CD14-positive monocyte (primary cell): ENCODE results near the gene RPL7L1. TPM values are rescaled to one million over a fixed set of nuclear protein-coding genes. Genes with fewer than 3 reads are reported as not detected.

Source experiments
- DNase-seq, 3 donors: peaks; one replicate each; pipeline ENCODE4 v3.0.0-alpha.2; 2011 to 2022
- H2AFZ ChIP-seq: 2 replicates; pipeline ENCODE4 v1.6.0; 2012; ENCODE audit warnings: mild to moderate bottlenecking, low read depth, low read length, inconsistent platforms; ENCODE audit not compliant: insufficient read depth, poor library complexity, severe bottlenecking
- H3K27ac ChIP-seq, 2 donors: 1 replicate in 1 of 2; 2 replicates in 1 of 2; pipeline ENCODE4 v1.5.1; 2012 to 2013; ENCODE audit warnings: low read length in 2 of 2, control low read depth in 1 of 2, inconsistent platforms in 1 of 2, low read depth in 1 of 2, mild to moderate bottlenecking in 1 of 2
- H3K27me3 ChIP-seq, 2 donors: one replicate each; pipeline versions ENCODE4 v1.6.0 to v1.6.1; 2011 to 2013; ENCODE audit warnings: low read length in 2 of 2; ENCODE audit not compliant: control insufficient read depth in 2 of 2, insufficient read depth in 2 of 2
- H3K36me3 ChIP-seq, 2 donors: replicated peaks in 1 of 2; 1 replicate in 1 of 2; 2 replicates in 1 of 2; pipeline versions ENCODE4 v1.5.1 to v1.6.1; 2012 to 2013; ENCODE audit warnings: low read length in 2 of 2, control low read depth in 1 of 2, inconsistent platforms in 1 of 2, mild to moderate bottlenecking in 1 of 2; ENCODE audit not compliant: insufficient read depth in 2 of 2, control insufficient read depth in 1 of 2
- H3K4me1 ChIP-seq, 2 donors: 1 replicate in 1 of 2; 2 replicates in 1 of 2; pipeline versions ENCODE4 v1.5.1 to v1.6.1; 2012 to 2013; ENCODE audit warnings: low read length in 2 of 2, control low read depth in 1 of 2, inconsistent platforms in 1 of 2, mild to moderate bottlenecking in 1 of 2, moderate library complexity in 1 of 2; ENCODE audit not compliant: insufficient read depth in 2 of 2, control insufficient read depth in 1 of 2
- H3K4me2 ChIP-seq: replicated peaks from 2 replicates; pipeline ENCODE3; 2012; ENCODE audit warnings: low read length, moderate library complexity, mild to moderate bottlenecking; ENCODE audit not compliant: poor library complexity, severe bottlenecking; ENCODE audit errors: extremely low read depth
- H3K4me3 ChIP-seq, 3 experiments: fragments of 200-600 bp in 1 of 3; sonication (generic) in 1 of 3; replicated peaks in 1 of 3; 1 replicate in 2 of 3; 2 replicates in 1 of 3; pipeline ENCODE4 v1.5.1; 2011 to 2013; ENCODE audit warnings: low read length in 3 of 3, mild to moderate bottlenecking in 3 of 3, control low read depth in 2 of 3, low read depth in 2 of 3, inconsistent platforms in 1 of 3, moderate library complexity in 1 of 3
- H3K79me2 ChIP-seq: 2 replicates; pipeline ENCODE4 v1.6.0; 2012; ENCODE audit warnings: mild to moderate bottlenecking, control low read depth, inconsistent platforms, low read length, moderate library complexity; ENCODE audit not compliant: insufficient read depth
- H3K9ac ChIP-seq: 2 replicates; pipeline ENCODE4 v1.6.0; 2017; ENCODE audit warnings: low read length, mild to moderate bottlenecking; ENCODE audit not compliant: insufficient read depth, poor library complexity, severe bottlenecking
- H3K9me3 ChIP-seq, 2 donors: replicated peaks in 1 of 2; 1 replicate in 1 of 2; 2 replicates in 1 of 2; pipeline versions ENCODE4 v1.5.1 to v1.6.1; 2012 to 2013; ENCODE audit warnings: low read length in 2 of 2, control low read depth in 1 of 2; ENCODE audit not compliant: control insufficient read depth in 1 of 2, insufficient read depth in 1 of 2
- H4K20me1 ChIP-seq: 2 replicates; pipeline ENCODE4 v1.6.0; 2012; ENCODE audit warnings: mild to moderate bottlenecking, low read length, control low read depth, moderate library complexity; ENCODE audit not compliant: insufficient read depth
- H3K27ac Mint-ChIP-seq, 7 donors: one replicate each; pipeline ENCODE4 v1.8.0; 2020; ENCODE audit warnings: mild to moderate bottlenecking in 7 of 7, mixed read lengths in 7 of 7, moderate library complexity in 6 of 7, inconsistent platforms in 2 of 7
- H3K27me3 Mint-ChIP-seq, 3 donors: one replicate each; pipeline ENCODE4 v1.8.0; 2021 to 2022; ENCODE audit warnings: low read depth in 3 of 3, mild to moderate bottlenecking in 3 of 3, mixed read lengths in 3 of 3, moderate library complexity in 3 of 3, inconsistent platforms in 1 of 3
- H3K36me3 Mint-ChIP-seq, 2 donors: one replicate each; pipeline ENCODE4 v1.8.0; 2020; ENCODE audit warnings: mixed read lengths in 2 of 2, inconsistent platforms in 1 of 2, mild to moderate bottlenecking in 1 of 2
- H3K4me1 Mint-ChIP-seq: one replicate; pipeline ENCODE4 v1.8.0; 2020; ENCODE audit warnings: mild to moderate bottlenecking, mixed read lengths
- H3K4me3 Mint-ChIP-seq, 2 donors: one replicate each; pipeline ENCODE4 v1.8.0; 2020; ENCODE audit warnings: mild to moderate bottlenecking in 2 of 2, mixed read lengths in 2 of 2, moderate library complexity in 1 of 2
- H3K9me3 Mint-ChIP-seq, 7 donors: one replicate each; pipeline ENCODE4 v1.8.0; 2020 to 2022; ENCODE audit warnings: mixed read lengths in 7 of 7, mild to moderate bottlenecking in 6 of 7, moderate library complexity in 6 of 7, inconsistent platforms in 2 of 7
- CTCF ChIP-seq: fragments of 200-600 bp; IDR thresholded peaks from one replicate; pipeline ENCODE4 v1.8.0; 2022; ENCODE audit warnings: antibody characterized with exemption, mild to moderate bottlenecking
- WGBS: methylation state at CpG from one replicate; pipeline ENCODE4 v1.1.5; 2013; ENCODE audit warnings: missing lambda C conversion rate; ENCODE audit not compliant: insufficient coverage; 5-methylcytosine and 5-hydroxymethylcytosine counted together
- intact Hi-C, 2 donors: fragments of 100-400 bp; cut with micrococcal nuclease; formaldehyde crosslinking; loops; one replicate each; pipeline versions ENCODE4 v1.15.0 to v1.15.1; 2023
- polyA plus RNA-seq, 3 donors: library from polyadenylated mRNA; depleted of rRNA in 1 of 3; unstranded in 2 of 3; stranded (reverse) in 1 of 3; fragments of 300-500 nt in 2 of 3; fragments of >200 nt in 1 of 3; fragmentation: Illumina TruSeq in 2 of 3; gene quantifications; 1 replicate in 2 of 3; 2 replicates in 1 of 3; pipeline ENCODE4 v1.2.3, GENCODE V29; 2012 to 2021

The RPL7L1 gene
- polyA plus RNA-seq, 3 donors, result 7.6 to 35.5 (median 29.7) TPM

GRCh38 chr6:42937548-42938427, 58.4 kb downstream of the RPL7L1 start:
- Histone ChIP-seq H3K9ac (no peak overlapping the region), H3K4me3 (no peak overlapping the region), H3K4me1 (peaks cover 26 to 28% of the 10 kb centered on the region in 2 donors), H3K36me3 (peaks cover 82 to 90% of the 10 kb centered on the region in 2 donors), H4K20me1 (peaks cover 100% of the 10 kb centered on the region), H3K79me2 (peaks cover 67% of the 10 kb centered on the region), H3K4me2 (no peak overlapping the region), H3K27me3 (no peaks in the 10 kb centered on the region), H3K9me3 (no peaks in the 10 kb centered on the region), H2AFZ (no peak overlapping the region), H3K27ac (peak overlapping the region in 1 of 2 donors; percentile 45)
- H3K4me1 Mint-ChIP-seq, result peaks cover 28% of the 10 kb centered on the region
- no peak for TF ChIP-seq CTCF
- WGBS, result 92% methylated on average over 10 of the region's 13 CpGs
- peaks cover 0 to 1% (median 0%) of the 10 kb centered on the region in 3 donors for H3K27me3 Mint-ChIP-seq
- H3K4me3 Mint-ChIP-seq, result peak overlapping the region in 1 of 2 donors; percentile 25
- peak overlapping the region in 4 of 7 donors; percentile 10 to 67 (median 46) for H3K27ac Mint-ChIP-seq
- no peak for DNase-seq
- intact Hi-C loops, result loop anchor here (5.0 kb wide), 2 partner anchors 35 to 40 kb away; partner anchors contain the start of gene PEX6 (in 1 of the 2)
- no peaks in the 10 kb centered on the region for H3K9me3 Mint-ChIP-seq
- peaks cover 81 to 87% of the 10 kb centered on the region in 2 donors for H3K36me3 Mint-ChIP-seq

- peaks cover 100% of the 10 kb centered on the region for H4K20me1 ChIP-seq
- H3K4me1 ChIP-seq, result peaks cover 21 to 22% of the 10 kb centered on the region in 2 donors
- Mint-ChIP-seq H3K36me3 (peaks cover 82 to 90% of the 10 kb centered on the region in 2 donors), H3K4me1 (peaks cover 22% of the 10 kb centered on the region), H3K9me3 (no peaks in the 10 kb centered on the region), H3K27ac (peak overlapping the region in 5 of 7 donors; percentile 10 to 77 (median 34)), H3K27me3 (peaks cover 0 to 1% (median 0%) of the 10 kb centered on the region in 3 donors), H3K4me3 (no peak overlapping the region)
- no peak overlapping the region for H3K4me3 ChIP-seq
- WGBS, result 100% methylated on average over 2 of the region's 5 CpGs
- H2AFZ ChIP-seq, result no peak overlapping the region
- H3K79me2 ChIP-seq, result peaks cover 61% of the 10 kb centered on the region
- no peak overlapping the region for H3K4me2 ChIP-seq
- no peak overlapping the region for H3K9ac ChIP-seq
- H3K36me3 ChIP-seq, result peaks cover 88 to 96% of the 10 kb centered on the region in 2 donors
- H3K9me3 ChIP-seq, result no peaks in the 10 kb centered on the region
- TF ChIP-seq CTCF, result no peak
- no peaks in the 10 kb centered on the region for H3K27me3 ChIP-seq
- H3K27ac ChIP-seq, result peak overlapping the region in 1 of 2 donors; percentile 45
- DNase-seq, result no peak
- intact Hi-C loops, result loop anchor here (5.0 kb wide), 2 partner anchors 36 to 39 kb away; partner anchors contain the start of gene PEX6 (in 1 of the 2)
These were observed 59.0 kb downstream of the RPL7L1 start for GRCh38 chr6:42938428-42938796.
